Measurements from ENCODE around the gene ATP6V1D. TPM values are rescaled to one million over a fixed set of nuclear protein-coding genes. Genes with fewer than 3 reads are reported as not detected.

Gene ATP6V1D
- total and polyA plus RNA-seq, 2 of the 8 experiments (the other 6 are each of a cell fraction or from before 2014, with no cell fraction given) = 45.1 to 76.3 TPM

DNA sequence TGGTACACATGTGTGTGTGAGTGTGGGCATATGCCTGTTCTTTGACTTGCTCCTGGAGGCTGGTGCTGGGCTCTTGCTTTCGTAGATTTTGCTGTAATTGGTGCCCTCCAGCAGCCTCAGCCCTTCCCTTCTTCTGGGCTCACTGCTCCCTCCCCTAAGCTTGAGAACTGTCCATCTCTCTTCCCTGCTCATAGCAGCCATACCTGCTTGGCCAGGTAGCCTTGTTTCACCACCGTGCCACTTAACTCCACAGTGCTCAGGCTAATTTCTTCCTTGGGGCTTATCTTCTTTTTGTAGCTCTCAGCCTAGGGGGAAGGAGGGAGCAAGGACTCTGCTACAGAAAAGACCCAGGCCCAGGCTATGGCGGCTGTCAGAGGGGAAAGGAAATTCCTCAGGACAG is 32.5 kb upstream of the ATP6V1D start (continued):
- TF ChIP-seq, protein P1, sequence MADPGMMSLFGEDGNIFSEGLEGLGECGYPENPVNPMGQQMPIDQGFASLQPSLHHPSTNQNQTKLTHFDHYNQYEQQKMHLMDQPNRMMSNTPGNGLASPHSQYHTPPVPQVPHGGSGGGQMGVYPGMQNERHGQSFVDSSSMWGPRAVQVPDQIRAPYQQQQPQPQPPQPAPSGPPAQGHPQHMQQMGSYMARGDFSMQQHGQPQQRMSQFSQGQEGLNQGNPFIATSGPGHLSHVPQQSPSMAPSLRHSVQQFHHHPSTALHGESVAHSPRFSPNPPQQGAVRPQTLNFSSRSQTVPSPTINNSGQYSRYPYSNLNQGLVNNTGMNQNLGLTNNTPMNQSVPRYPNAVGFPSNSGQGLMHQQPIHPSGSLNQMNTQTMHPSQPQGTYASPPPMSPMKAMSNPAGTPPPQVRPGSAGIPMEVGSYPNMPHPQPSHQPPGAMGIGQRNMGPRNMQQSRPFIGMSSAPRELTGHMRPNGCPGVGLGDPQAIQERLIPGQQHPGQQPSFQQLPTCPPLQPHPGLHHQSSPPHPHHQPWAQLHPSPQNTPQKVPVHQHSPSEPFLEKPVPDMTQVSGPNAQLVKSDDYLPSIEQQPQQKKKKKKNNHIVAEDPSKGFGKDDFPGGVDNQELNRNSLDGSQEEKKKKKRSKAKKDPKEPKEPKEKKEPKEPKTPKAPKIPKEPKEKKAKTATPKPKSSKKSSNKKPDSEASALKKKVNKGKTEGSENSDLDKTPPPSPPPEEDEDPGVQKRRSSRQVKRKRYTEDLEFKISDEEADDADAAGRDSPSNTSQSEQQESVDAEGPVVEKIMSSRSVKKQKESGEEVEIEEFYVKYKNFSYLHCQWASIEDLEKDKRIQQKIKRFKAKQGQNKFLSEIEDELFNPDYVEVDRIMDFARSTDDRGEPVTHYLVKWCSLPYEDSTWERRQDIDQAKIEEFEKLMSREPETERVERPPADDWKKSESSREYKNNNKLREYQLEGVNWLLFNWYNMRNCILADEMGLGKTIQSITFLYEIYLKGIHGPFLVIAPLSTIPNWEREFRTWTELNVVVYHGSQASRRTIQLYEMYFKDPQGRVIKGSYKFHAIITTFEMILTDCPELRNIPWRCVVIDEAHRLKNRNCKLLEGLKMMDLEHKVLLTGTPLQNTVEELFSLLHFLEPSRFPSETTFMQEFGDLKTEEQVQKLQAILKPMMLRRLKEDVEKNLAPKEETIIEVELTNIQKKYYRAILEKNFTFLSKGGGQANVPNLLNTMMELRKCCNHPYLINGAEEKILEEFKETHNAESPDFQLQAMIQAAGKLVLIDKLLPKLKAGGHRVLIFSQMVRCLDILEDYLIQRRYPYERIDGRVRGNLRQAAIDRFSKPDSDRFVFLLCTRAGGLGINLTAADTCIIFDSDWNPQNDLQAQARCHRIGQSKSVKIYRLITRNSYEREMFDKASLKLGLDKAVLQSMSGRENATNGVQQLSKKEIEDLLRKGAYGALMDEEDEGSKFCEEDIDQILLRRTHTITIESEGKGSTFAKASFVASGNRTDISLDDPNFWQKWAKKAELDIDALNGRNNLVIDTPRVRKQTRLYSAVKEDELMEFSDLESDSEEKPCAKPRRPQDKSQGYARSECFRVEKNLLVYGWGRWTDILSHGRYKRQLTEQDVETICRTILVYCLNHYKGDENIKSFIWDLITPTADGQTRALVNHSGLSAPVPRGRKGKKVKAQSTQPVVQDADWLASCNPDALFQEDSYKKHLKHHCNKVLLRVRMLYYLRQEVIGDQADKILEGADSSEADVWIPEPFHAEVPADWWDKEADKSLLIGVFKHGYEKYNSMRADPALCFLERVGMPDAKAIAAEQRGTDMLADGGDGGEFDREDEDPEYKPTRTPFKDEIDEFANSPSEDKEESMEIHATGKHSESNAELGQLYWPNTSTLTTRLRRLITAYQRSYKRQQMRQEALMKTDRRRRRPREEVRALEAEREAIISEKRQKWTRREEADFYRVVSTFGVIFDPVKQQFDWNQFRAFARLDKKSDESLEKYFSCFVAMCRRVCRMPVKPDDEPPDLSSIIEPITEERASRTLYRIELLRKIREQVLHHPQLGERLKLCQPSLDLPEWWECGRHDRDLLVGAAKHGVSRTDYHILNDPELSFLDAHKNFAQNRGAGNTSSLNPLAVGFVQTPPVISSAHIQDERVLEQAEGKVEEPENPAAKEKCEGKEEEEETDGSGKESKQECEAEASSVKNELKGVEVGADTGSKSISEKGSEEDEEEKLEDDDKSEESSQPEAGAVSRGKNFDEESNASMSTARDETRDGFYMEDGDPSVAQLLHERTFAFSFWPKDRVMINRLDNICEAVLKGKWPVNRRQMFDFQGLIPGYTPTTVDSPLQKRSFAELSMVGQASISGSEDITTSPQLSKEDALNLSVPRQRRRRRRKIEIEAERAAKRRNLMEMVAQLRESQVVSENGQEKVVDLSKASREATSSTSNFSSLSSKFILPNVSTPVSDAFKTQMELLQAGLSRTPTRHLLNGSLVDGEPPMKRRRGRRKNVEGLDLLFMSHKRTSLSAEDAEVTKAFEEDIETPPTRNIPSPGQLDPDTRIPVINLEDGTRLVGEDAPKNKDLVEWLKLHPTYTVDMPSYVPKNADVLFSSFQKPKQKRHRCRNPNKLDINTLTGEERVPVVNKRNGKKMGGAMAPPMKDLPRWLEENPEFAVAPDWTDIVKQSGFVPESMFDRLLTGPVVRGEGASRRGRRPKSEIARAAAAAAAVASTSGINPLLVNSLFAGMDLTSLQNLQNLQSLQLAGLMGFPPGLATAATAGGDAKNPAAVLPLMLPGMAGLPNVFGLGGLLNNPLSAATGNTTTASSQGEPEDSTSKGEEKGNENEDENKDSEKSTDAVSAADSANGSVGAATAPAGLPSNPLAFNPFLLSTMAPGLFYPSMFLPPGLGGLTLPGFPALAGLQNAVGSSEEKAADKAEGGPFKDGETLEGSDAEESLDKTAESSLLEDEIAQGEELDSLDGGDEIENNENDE (IDR thresholded peaks at IDR 0.05; ENCODE audit: insufficient replicate concordance, low read length) = no peak
- no peak for TF ChIP-seq HDAC2 (IDR thresholded peaks at IDR 0.05; ENCODE audit: borderline replicate concordance in 1 of 2, low read depth in 2 of 2, low read length in 2 of 2)
- no peak for TF ChIP-seq POLR2A (IDR thresholded peaks at IDR 0.05; ENCODE audit: control extremely low read depth in 1 of 2, low read depth in 2 of 2, low read length in 2 of 2)
- TF ChIP-seq, protein P2, sequence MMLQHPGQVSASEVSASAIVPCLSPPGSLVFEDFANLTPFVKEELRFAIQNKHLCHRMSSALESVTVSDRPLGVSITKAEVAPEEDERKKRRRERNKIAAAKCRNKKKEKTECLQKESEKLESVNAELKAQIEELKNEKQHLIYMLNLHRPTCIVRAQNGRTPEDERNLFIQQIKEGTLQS (IDR thresholded peaks at IDR 0.05; ENCODE audit: insufficient read depth, low read depth, low read length) = no peak
- no peak for TF ChIP-seq SIX5 (IDR thresholded peaks at IDR 0.05; ENCODE audit: low read depth, low read length)
- TF ChIP-seq SP1 (IDR thresholded peaks at IDR 0.05; ENCODE audit: low read depth, low read length) = no peak
- TF ChIP-seq EGR1 (IDR thresholded peaks at IDR 0.05; ENCODE audit: borderline replicate concordance, low read depth, low read length) = no peak
- no peak for TF ChIP-seq EP300 (IDR thresholded peaks at IDR 0.05; ENCODE audit: borderline replicate concordance in 1 of 2, low read depth in 2 of 2, low read length in 2 of 2)
- no peak for TF ChIP-seq CTBP2 (IDR thresholded peaks at IDR 0.05; ENCODE audit: borderline replicate concordance, insufficient read depth, insufficient read length, low read length)

Measured in H1 (cell line).